T-helper 17 cell (primary cell): Measurements from ENCODE around the gene FAM219A. TPM values are rescaled to one million over a fixed set of nuclear protein-coding genes. Genes with fewer than 3 reads are reported as not detected.
"Not testable (repeated sequence)": the region's sequence is repeated elsewhere in the genome, so short reads cannot be mapped to it uniquely, and the experiment has no call there.

ENCODE experiments used
- ATAC-seq: fragments of 150-1000 bp; cut with Tn5 transposase; 2 replicates; pipeline ENCODE4 v1.10.0; 2021; ENCODE audit warnings: mild to moderate bottlenecking, moderate library complexity
- DNase-seq, 3 donors: peaks; one replicate each; pipeline versions ENCODE4 v3.0.0 to v3.0.0-alpha.2; 2020 to 2021
- H3K9me3 ChIP-seq: one replicate; pipeline ENCODE4 v1.7.0; 2013; ENCODE audit warnings: low read length, mild to moderate bottlenecking; ENCODE audit not compliant: control insufficient read depth, poor library complexity, severe bottlenecking
- H3K27ac Mint-ChIP-seq: one replicate; pipeline ENCODE4 v1.8.0; 2022; ENCODE audit warnings: mild to moderate bottlenecking, moderate library complexity, mixed read lengths
- H3K27me3 Mint-ChIP-seq: one replicate; pipeline ENCODE4 v1.8.0; 2022; ENCODE audit warnings: mixed read lengths
- H3K36me3 Mint-ChIP-seq: one replicate; pipeline ENCODE4 v1.8.0; 2022; ENCODE audit warnings: low read depth, mixed read lengths
- H3K4me1 Mint-ChIP-seq: one replicate; pipeline ENCODE4 v1.8.0; 2022; ENCODE audit warnings: mild to moderate bottlenecking, mixed read lengths
- H3K4me3 Mint-ChIP-seq: one replicate; pipeline ENCODE4 v1.8.0; 2022; ENCODE audit warnings: mild to moderate bottlenecking, moderate library complexity, mixed read lengths
- total RNA-seq, 4 donors: library from RNA in 2 of 4; stranded (reverse) in 2 of 4; gene quantifications; one replicate each; pipeline ENCODE4 v1.2.3 and lab custom pipeline; 2022 to 2026

Gene FAM219A
- total RNA-seq, 2 donors from 2014 or later: 12.3 to 13.4 TPM

DNA sequence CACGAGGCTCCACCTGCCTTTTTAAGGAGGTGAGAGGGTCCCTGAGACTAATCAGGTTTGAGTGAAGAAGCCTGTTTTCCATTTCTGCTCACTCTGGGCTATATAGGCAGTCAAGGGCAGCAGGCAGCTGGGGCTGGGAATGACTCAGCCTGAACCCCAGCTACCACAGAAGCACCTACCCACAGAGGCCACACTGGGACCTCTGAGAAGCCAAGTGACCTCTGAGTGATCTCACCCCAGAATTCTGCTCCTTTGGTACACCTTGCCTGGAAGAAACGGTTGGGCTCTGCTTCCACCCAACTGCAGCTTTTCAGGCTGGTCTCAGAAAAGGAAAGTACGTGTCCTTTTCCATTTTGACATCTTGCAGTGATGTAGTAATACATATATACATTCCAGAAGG, 6.8 kb downstream of the FAM219A start:
- no peaks in the 10 kb centered on the region for H3K27me3 Mint-ChIP-seq
- no peak overlapping the region for H3K27ac Mint-ChIP-seq
- H3K9me3 ChIP-seq: no peaks in the 10 kb centered on the region
- peaks cover 34% of the 10 kb centered on the region for H3K4me1 Mint-ChIP-seq
- H3K36me3 Mint-ChIP-seq: peaks cover 8% of the 10 kb centered on the region
- H3K4me3 Mint-ChIP-seq: no peak overlapping the region
- no peak for ATAC-seq
- no peak for DNase-seq

DNA sequence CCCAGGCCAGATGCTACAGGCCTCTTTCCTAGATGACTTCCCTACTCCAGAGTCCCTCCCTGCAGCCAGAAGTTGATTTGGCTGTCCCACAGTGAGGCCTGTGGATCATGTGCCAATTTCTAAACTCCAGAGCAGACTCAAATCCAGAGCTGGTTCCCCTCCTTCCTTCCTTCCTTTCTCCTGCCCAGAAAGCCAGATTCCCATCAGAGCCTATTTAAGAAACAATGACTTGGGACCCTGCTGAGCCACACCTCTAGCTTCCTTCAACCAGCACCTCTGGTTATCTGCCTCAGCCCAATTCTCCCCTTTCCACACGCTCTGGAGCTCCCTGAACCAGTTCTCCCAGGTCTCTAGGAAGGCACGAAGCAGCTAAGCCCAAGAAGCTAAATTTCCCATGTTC, 7.2 kb downstream of the FAM219A start:
- Mint-ChIP-seq H3K4me1 (peaks cover 31% of the 10 kb centered on the region), H3K27ac (no peak overlapping the region), H3K4me3 (no peak overlapping the region), H3K27me3 (no peaks in the 10 kb centered on the region), H3K36me3 (peaks cover 8% of the 10 kb centered on the region)
- ATAC-seq (no peak), DNase-seq (no peak)
- no peaks in the 10 kb centered on the region for H3K9me3 ChIP-seq

DNA sequence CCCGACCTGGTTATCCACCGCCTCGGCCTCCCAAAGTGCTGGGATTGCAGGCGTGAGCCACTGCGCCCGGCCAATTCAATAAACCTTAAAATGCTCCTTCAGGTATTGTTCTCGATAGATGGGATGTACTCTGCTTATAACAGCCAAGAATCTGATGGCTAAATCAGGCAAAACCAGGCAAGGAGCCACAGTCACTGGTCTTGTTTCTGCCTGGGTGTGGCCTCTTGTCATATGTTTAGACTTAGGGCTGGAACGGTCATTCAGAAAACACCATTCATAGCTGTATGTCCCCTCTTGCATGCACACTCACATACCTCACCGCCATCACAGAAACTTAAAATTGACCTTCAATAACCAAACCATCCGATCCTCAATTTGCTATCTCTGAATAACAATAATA, 7.7 kb downstream of the FAM219A start:
- H3K36me3 Mint-ChIP-seq: peaks cover 8% of the 10 kb centered on the region
- H3K27ac Mint-ChIP-seq: no peak overlapping the region
- ATAC-seq: no peak
- peaks cover 29% of the 10 kb centered on the region for H3K4me1 Mint-ChIP-seq
- H3K27me3 Mint-ChIP-seq: no peaks in the 10 kb centered on the region
- no peak for DNase-seq
- no peak overlapping the region for H3K4me3 Mint-ChIP-seq
- no peaks in the 10 kb centered on the region for H3K9me3 ChIP-seq

DNA sequence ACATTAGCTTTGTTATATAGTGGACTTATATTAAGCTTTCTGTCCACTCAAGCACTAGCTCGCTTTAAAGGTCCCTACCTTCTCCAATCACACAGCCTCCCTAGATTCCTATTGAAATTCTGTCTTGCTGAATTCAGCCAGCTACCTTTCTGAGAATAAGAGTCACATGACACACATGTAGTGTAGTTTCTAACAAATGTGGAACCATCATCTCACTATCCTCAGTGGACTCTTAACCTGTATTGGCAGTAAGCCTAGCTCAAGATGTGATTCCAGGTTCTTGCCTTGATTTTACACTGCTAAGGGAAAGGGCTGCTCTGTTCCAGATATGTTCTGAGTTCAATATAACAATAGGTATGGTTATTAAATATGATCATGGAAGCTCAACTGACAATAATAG, 11.4 kb downstream of the FAM219A start:
- peaks cover 24% of the 10 kb centered on the region for H3K4me1 Mint-ChIP-seq

DNA sequence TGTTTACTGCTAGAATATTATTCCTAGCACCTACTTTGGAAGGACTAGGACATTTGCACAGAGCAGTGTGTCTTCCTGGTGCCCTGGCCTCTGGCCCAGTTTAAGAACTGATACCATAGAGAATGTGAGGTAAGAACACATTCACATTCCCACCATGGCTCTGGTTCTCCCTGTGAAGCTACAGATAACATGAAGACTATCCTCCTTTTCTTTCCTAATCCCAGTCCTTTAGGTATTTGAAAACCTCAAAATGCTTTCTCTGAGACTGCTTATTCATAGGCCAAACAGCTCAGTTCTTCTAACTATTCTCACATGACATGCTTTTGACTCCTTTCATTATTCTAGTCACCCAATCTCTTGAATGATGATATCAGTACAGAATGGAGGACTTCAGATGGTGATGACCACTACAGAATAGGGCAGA, 11.9 kb downstream of the FAM219A start:
- Mint-ChIP-seq H3K27ac (no peak overlapping the region), H3K36me3 (peaks cover 8% of the 10 kb centered on the region), H3K27me3 (no peaks in the 10 kb centered on the region), H3K4me1 (peaks cover 23% of the 10 kb centered on the region), H3K4me3 (no peak overlapping the region)
- ATAC-seq (no peak), DNase-seq (no peak)
- no peaks in the 10 kb centered on the region for H3K9me3 ChIP-seq

More for the DNA sequence above, 11.4 kb downstream of the FAM219A start:
- no peak for DNase-seq
- Mint-ChIP-seq H3K36me3 (peaks cover 8% of the 10 kb centered on the region), H3K4me3 (no peak overlapping the region), H3K27me3 (no peaks in the 10 kb centered on the region), H3K27ac (no peak overlapping the region)
- no peak for ATAC-seq
- no peaks in the 10 kb centered on the region for H3K9me3 ChIP-seq

DNA sequence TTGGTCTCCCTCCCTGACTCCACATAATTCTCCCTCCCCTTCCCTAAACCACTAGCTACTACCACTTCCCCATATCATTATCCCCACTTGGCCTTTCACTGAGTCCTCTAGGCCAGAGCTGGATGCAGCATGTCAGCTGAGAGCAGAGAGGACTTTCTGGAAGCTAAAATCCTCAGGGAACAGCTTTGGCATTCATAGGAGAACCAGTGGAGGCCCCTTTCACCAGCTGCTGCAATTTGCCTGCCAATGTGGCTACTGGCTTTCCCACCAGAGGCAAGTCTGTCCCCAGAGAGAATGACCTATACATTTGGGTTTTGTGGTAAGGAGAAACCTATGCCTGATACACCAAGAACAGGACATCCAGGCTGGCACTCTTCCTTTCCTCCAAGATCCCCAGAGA, 14.4 kb downstream of the FAM219A start:
- Mint-ChIP-seq H3K4me1 (peaks cover 28% of the 10 kb centered on the region), H3K4me3 (no peak overlapping the region), H3K27me3 (no peaks in the 10 kb centered on the region), H3K27ac (no peak overlapping the region), H3K36me3 (peaks cover 5% of the 10 kb centered on the region)
- ATAC-seq (no peak), DNase-seq (no peak)
- no peaks in the 10 kb centered on the region for H3K9me3 ChIP-seq

DNA sequence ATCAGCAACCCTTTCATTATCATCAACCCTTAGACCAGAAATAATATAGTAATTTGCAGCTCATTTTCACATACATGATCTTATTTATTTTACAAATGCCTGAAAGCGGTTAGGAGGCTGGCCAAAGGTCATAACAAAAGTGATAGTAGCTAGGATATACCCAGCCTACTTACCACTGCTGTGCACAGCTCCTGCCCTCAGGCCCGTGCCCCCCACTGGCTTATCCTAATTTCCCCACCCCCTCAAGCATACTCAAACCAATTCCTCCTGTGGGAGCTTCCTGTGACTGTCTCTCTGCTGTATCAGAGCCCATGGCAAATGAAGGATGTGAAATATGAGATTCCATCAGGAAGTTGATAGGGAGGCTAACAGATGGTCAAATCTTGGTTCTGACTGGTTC, 14.8 kb downstream of the FAM219A start:
- H3K4me3 Mint-ChIP-seq: no peak overlapping the region

DNA sequence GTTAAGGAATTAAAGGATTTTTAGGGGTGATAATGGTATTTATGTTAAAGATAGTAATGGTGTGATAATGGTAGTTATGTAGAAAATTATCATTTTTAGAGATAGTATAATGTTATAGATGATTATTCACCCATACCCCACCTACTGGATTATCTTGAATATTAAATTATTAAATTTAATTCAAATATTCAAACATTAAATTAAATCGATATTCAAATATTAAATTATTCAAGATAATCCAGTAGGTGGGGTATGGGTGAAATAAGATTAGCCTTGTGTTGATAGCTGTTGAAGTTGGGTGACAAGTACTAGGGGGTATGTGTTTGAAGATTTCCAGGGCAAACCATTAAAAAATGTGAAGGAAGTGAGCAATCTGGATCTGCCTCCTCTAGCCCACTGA, 15.6 kb downstream of the FAM219A start:
- Mint-ChIP-seq H3K27me3 (no peaks in the 10 kb centered on the region), H3K36me3 (peaks cover 5% of the 10 kb centered on the region), H3K27ac (no peak overlapping the region), H3K4me3 (no peak overlapping the region), H3K4me1 (peaks cover 28% of the 10 kb centered on the region)
- DNase-seq: no peak
- no peaks in the 10 kb centered on the region for H3K9me3 ChIP-seq
- ATAC-seq: no peak

More for the DNA sequence above, 14.8 kb downstream of the FAM219A start:
- Mint-ChIP-seq H3K27ac (no peak overlapping the region), H3K27me3 (no peaks in the 10 kb centered on the region), H3K36me3 (peaks cover 5% of the 10 kb centered on the region), H3K4me1 (peaks cover 28% of the 10 kb centered on the region)
- DNase-seq (no peak), ATAC-seq (no peak)
- H3K9me3 ChIP-seq: no peaks in the 10 kb centered on the region

DNA sequence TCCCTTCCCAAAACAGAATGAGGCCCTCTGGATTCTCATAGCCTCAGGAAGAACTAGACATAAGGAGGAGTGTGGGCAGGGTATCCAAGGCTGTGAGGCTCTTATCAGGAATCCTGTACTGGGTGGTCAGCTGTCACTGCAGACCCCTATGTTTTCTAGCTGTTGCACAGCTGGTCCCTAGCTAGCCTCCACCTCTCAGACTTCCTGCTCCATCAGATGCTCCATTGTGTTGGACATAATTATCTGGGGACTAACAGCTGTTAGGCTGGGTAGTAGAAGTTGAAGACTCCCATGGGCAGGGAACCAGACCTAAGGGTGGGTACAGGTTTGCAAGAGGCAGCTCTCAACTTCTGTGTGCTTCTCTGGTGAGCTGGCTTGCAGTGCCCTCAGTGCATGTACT, 18.4 kb downstream of the FAM219A start:
- no peak overlapping the region for H3K4me3 Mint-ChIP-seq
- DNase-seq (no peak), ATAC-seq (no peak)
- no peak overlapping the region for H3K27ac Mint-ChIP-seq
- H3K4me1 Mint-ChIP-seq: peaks cover 22% of the 10 kb centered on the region
- H3K9me3 ChIP-seq: no peaks in the 10 kb centered on the region
- H3K36me3 Mint-ChIP-seq: peaks cover 1% of the 10 kb centered on the region
- H3K27me3 Mint-ChIP-seq: no peaks in the 10 kb centered on the region

DNA sequence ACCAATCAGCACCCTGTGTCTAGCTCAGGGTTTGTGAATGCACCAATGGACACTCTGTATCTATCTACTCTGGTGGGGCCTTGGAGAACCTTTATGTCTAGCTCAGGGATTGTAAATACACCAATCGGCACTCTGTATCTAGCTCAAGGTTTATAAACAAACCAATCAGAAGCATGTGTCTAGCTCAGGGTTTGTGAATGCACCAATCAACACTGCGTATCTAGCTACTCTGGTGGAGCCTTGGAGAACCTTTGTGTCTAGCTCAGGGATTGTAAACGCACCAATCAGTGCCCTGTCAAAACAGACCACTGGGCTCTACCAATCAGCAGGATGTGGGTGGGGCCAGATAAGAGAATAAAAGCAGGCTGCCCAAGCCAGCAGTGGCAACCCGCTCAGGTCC, 19.9 kb downstream of the FAM219A start:
- H3K27ac Mint-ChIP-seq, H3K27me3 Mint-ChIP-seq, H3K4me3 Mint-ChIP-seq, H3K9me3 ChIP-seq, DNase-seq, H3K36me3 Mint-ChIP-seq, ATAC-seq: not testable (repeated sequence)
- H3K4me1 Mint-ChIP-seq: peaks cover 19% of the 10 kb centered on the region

DNA sequence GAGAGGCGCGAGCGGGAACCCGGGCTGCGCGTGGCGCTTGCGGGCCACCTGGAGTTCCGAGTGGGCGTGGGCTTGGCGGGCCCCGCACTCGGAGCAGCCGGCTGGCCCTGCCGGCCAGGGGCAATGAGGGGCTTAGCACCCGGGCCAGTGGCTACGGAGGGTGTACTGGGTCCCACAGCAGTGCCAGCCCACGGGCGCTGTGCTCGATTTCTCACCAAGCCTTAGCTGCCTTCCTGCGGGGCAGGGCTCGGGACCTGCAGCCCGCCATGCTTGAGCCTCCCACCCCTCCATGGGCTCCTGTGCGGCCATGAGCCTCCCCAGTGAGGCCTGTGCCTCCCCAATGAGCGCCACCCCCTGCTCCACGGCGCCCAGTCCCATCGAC, 20.5 kb downstream of the FAM219A start:
- H3K9me3 ChIP-seq, H3K4me3 Mint-ChIP-seq, DNase-seq, H3K27me3 Mint-ChIP-seq, H3K27ac Mint-ChIP-seq, ATAC-seq, H3K36me3 Mint-ChIP-seq: not testable (repeated sequence)
- peaks cover 19% of the 10 kb centered on the region for H3K4me1 Mint-ChIP-seq

DNA sequence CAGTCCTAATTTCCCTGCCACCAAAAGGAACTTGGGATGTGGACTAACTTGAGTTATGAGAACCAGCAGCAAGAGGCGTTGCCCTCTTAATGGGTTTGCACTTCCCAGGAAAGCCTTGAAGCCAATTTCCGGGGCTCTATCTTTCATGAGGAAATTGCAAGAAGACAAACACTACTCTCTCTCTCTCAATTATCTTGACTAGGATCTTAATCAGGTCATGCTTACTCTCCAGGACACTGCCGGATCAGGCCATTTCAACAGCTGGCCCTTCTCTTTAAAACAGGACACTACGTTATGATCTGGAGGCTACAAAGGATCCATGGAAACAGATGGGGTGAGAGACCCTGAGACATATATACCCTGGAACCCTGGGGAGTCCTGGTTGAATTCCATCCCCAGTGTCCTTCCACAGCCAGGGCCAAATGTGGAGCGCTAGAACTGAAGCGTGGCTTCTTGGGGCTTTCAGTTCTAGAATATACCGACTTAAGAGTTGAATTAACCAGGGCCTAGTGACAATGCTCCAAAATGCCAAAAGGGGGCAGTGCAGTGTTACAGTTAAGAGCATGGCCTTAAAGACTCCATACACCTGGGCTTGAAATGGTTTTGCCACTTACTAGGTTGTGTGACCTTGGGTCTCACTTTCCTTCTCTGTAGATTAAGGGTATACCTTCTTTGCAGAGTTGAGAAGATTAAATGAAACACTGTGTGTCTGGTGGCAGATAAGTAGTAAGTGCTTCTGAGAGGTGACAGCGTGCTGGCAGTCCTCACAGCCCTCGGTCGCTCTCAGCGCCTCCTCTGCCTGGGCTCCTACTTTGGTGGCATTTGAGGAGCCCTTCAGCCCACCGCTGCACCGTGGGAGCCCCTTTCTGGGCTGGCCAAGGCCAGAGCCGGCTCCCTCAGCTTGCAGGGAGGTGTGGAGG, 21.1 kb downstream of the FAM219A start:
- no peak overlapping the region for H3K4me3 Mint-ChIP-seq
- DNase-seq: peak in 2 of 3 donors; percentile 32 to 36

DNA sequence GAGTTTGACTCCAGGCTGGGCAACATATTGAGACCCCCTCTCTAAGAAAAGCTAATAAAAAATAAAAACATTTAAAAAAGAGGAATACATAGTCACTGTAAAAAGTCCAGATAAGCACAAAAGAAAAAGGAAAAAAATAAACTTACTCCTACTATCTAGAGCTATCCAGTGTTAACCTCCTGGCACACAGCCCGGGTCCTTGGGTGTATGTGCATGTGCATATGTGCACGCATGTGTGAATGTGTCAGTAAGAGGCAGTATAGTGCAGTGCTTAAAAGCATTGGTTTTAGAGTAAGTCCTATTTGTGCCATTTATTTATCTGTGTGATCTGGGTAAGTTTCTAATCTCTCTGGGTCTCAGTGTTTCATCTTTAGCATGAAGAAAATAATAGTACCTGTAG, 26.7 kb downstream of the FAM219A start:
- no peaks in the 10 kb centered on the region for H3K36me3 Mint-ChIP-seq
- no peak overlapping the region for H3K4me3 Mint-ChIP-seq
- no peak for DNase-seq
- H3K4me1 Mint-ChIP-seq: peaks cover 4% of the 10 kb centered on the region
- no peaks in the 10 kb centered on the region for H3K9me3 ChIP-seq
- H3K27ac Mint-ChIP-seq: no peak overlapping the region
- no peaks in the 10 kb centered on the region for H3K27me3 Mint-ChIP-seq
- no peak for ATAC-seq

More for the DNA sequence above, 21.1 kb downstream of the FAM219A start:
- Mint-ChIP-seq H3K27me3 (no peaks in the 10 kb centered on the region), H3K4me1 (peaks cover 20% of the 10 kb centered on the region), H3K36me3 (no peaks in the 10 kb centered on the region), H3K27ac (no peak overlapping the region)
- peak; percentile 92 for ATAC-seq
- no peaks in the 10 kb centered on the region for H3K9me3 ChIP-seq
